Effector CD8-positive, alpha-beta T cell (primary cell): ENCODE results near the gene GUCY1A2.
"Not testable (repeated sequence)": the region's sequence is repeated elsewhere in the genome, so short reads cannot be mapped to it uniquely, and the experiment has no call there.

Experiments
- DNase-seq: peaks from one replicate; lab custom pipeline; 2025; lab: John Stamatoyannopoulos, UW

The GUCY1A2 gene

DNA sequence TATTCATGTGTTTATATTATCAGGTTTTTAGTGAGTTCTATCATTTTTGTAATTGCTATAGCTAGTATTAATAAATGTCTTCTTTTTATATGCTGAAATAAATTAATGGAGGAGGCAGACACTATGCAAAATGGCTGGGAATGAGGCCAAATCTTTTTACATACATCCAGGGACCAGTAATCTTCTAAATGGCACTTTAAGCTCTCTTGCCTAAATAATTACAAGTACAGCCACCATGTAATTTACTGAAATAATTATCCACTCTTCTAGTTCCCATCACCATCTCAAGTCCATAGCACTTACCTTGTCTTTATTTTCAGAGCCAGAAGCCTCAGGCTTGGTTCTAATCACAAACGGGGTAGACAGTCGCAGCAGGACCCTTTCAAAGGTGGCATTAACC lies 79.1 kb downstream of the GUCY1A2 start:
- no peak for DNase-seq

DNA sequence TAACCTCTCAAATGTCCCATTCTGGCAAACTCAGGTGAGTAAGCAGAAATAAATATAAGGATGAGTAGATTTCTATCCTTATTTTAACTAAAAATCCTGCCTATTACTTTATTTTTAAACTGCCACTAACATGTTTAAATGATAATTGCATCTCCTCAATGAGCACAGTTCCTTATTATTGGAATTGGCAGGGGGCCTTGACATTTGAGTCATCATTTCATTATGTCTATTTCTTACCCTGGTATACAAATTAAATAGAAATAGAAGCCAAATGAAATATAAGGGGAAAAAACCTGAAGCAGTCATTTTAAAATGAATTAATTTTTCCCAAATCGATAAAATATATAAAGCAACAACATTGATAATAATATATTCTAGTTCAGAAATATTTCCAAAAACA lies 81.2 kb downstream of the GUCY1A2 start:
- no peak for DNase-seq

GRCh38 chr11:106925245-106925644 lies 93.0 kb downstream of the GUCY1A2 start:
- no peak for DNase-seq

DNA sequence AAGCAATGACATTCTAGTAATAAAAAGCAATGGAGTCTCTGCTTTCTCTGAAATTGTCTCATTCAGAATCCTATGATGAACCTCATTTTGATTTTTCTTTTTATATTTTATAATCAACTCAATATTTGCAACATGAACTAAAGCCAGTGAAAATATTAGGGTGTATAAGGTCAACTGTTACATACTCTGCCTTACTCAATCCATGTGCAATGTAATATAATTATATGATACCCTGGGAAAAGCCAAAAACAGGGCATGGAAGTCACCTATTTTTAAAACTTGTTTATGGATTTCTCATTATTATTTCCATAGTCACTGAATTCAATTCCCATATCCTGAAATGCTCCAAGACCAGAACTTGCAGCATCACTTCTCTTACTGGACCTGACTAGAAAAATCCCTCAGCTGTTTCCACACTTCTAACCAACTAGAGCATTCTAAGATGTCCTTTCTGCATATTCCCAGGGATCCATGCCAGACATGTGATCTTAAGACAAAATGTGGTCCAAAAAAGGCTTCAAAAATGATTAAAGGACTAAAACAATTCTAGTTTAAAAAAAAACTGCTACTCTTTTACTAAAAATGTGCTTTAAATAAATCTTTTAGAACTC lies 97.3 kb downstream of the GUCY1A2 start:
- no peak for DNase-seq

- no peak for DNase-seq
These were observed 100.3 kb downstream of the GUCY1A2 start for GRCh38 chr11:106917973-106918372.

DNA sequence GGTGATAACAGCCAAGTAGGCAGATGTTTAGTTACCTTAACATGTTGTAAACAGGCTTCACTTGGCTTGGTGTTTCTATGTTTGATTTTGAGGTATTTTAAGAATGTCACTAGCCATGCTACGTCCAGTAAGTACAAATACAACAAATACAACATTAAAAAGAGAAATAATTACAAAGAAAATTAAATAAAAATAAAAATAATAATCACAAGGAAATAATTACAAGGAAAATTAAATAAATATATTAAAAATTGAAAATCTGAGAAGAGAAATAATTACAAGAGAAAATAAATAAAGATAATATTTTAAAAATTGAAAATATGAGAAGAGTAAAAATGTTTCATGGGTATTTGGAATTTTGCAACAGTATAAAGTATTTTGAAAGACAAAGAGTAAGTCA lies 103.9 kb downstream of the GUCY1A2 start:
- DNase-seq, result no peak

GRCh38 chr11:106913141-106913540 lies 105.1 kb downstream of the GUCY1A2 start:
- no peak for DNase-seq

GRCh38 chr11:106904826-106905225 lies 113.5 kb downstream of the GUCY1A2 start:
- DNase-seq, result no peak

DNA sequence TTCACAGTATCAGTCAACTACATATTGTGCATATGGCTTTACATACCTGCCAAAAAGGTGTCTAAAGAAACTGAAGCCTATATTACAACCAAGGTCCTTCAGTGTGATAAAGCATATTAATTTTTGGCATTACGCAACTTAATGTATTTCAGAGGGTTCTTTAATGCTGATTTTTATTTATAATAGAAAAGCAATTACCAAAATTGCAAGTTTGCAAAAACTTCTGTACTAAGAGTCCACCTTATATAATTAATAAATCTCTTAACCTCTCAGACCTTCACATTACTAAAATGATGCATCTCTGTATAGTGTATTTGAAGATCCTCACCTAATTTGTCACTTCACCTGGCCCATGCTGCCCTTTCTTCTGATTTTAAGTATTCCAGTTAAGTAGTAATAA lies 128.6 kb downstream of the GUCY1A2 start:
- DNase-seq, result no peak

GRCh38 chr11:106888386-106888785 lies 129.9 kb downstream of the GUCY1A2 start:
- no peak for DNase-seq

- not testable (repeated sequence) for DNase-seq
These were observed 134.6 kb downstream of the GUCY1A2 start for GRCh38 chr11:106883693-106884092.

GRCh38 chr11:106879832-106880546 lies 138.3 kb downstream of the GUCY1A2 start:
- DNase-seq, result no peak

DNA sequence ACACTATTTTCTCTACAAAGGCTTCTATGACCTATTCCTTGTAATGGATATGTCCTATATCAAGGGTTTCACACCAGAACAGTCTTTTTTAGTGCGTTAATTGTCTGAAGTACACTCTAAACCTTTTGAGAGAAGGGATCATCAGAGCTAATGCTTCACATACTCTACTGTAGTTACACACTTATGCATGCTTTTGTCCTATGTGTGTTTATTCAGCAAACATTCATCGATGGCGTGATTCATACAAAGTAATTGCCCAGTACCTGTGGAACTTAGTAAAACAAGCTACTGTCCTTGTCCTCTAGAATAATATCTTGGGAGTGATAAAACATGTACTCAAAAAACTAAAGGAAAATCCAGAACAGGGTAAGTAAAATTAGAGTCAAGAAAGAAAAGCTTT lies 139.2 kb downstream of the GUCY1A2 start:
- no peak for DNase-seq

DNA sequence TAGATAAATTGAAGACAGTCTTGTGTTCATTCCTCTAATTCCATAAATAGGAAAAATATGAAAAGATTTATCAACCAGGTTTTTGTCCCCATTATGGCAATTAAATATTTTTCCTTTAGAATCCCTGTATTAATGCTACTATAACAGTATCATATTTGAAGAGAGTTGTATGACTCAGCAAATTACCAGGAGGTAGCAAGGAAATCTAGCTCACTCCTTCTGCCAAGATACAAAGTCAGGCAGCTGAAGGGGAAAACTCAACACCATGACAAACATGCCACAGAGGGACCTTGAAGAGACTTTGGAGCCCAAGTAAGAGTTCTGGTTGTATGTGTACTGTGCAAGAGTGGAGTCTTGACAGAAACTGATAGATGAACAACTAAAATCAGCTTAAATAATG lies 143.3 kb downstream of the GUCY1A2 start:
- DNase-seq, result no peak

DNA sequence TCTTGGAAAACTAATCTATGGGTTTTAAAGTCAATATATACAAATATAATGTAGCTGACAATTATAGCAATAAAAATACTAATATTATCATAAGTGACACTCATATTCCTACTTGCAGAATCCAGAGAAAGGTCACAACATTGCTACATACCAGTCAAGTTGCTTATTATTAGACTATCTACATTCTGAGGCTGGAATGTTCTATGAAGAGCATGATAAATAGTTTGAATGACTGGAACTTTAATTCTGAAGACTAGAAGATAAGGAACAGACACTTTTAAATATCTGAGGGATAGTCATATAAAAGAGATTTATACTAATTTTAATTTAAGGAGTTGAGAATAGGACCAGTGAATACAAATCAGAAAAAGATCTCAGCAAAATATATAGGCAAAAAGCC lies 146.0 kb downstream of the GUCY1A2 start:
- no peak for DNase-seq

- no peak for DNase-seq
These were observed 160.1 kb downstream of the GUCY1A2 start for GRCh38 chr11:106858200-106858599.

- DNase-seq, result no peak
These were observed 161.7 kb downstream of the GUCY1A2 start for GRCh38 chr11:106856566-106856965.

DNA sequence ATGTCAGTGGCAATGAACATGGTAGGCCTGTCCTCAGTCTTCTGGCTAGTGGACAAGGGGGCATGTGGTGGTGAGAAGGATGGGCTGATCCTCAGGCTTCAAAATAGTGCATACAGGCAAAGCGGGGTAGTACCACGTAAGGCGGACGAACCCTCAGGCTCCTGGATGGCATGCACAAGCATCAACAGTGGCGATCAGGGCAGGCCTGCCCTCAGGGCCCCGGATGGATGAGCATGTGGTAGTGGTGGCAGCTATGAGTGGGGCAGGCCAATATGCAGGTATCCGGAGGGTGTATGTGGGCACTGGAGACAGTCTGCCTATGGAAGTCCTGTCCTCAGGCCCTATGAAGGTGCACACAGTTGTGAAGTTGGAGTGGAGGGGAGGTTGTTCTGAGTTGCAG lies 163.8 kb downstream of the GUCY1A2 start:
- DNase-seq, result no peak

DNA sequence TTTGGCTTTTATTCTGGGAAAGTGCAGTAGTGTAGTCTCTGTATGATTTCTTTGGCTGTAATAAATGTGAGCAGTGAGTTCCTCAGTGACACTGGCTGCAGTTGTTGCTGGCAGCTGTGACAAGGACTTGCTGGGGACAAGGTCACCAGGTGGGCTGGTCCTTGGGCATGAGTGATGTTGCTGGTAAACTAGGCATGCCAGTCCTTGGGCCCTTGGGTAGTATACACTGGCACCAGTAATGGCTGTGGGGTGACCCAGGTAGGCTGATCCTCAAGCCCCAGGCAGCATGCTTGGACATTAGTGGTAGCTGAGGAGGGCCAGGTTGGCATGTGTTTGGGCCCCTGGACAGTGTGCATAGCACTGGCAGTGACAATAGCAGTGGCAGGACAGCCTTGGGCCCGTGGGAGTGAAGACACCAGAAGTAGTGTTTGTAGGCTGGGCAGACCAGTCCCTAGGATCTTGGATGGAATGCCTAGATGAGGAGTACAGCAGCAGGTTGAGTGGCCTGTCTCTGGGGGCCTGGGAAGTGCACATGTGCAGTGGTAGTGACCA lies 164.3 kb downstream of the GUCY1A2 start:
- no peak for DNase-seq

DNA sequence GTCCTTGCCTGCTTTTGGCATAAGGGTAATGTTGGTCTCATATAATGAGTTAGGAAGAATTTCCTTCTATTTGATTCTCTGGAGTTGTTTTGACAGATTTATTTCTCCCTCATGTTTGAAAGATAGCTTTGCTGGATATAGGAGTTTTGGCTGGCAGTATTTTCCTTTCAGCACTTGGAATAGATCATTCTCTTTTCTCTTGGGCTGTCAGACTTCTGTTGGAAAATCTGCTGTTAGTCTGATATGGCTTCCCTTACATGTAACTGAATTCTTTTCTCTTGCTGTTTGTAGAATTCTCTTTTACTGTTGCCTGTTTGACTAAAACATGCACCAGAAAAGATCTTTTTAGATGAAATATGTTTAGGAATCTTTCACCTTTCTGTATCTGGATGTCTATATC lies 165.5 kb downstream of the GUCY1A2 start:
- no peak for DNase-seq

GRCh38 chr11:106848526-106848925 lies 169.8 kb downstream of the GUCY1A2 start:
- DNase-seq, result no peak

- no peak for DNase-seq
These were observed 176.1 kb downstream of the GUCY1A2 start for GRCh38 chr11:106842134-106842533.

DNA sequence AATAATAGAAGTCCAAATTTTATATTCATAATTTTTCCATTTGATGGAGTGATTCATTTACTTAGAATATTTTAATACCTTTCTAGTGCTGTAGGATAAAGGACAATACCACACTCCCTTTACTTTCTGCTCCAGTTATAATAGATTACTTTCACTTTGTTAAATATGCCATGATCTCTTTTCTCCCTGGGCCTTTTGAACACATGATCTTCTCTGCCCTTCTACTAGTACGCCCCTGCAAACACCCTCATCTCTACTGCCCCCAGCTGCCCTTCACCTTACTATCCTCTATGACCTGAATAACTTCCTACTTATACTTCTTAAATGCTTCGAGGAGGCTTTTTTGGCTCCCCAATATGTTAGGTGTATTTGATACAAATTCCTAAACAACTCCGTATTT lies 177.3 kb downstream of the GUCY1A2 start:
- no peak for DNase-seq

GRCh38 chr11:106840146-106840545 lies 178.1 kb downstream of the GUCY1A2 start:
- DNase-seq, result no peak
